ENCODE measurements around the gene PIP4K2C.

DNA sequence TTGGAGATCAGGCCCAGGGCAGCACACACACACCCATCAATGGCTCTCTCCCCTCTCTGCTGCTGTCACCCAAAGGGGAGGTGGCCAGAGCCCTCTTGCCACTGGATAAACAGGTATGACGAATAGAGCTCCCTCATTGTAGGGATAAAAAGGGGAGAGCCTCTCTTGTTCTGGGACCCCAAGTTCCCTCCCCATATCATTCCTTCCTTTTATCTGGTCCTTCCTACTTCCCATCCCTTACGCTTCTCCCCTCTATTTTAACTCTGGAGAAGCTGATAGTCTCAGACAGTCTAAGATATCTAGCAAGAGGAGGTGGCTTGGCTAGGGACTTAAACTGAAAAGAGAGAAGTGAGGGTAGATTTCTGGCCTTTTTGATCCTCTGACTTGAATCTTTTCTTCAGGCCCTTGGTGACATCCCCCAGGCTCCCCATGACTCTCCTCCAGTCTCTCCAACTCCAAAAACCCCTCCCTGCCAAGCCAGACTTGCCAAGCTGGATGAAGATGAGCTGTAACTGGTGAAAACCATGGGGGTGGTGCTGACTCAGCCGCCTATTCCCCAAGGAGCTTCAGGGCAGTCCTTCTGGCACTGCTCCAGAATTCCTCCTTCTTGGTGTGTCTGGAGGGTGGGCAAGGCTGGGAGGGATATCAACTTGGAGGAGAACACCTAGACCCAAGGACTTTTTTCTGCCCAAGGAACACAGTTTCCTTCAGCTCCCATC is 25.6 kb downstream of the PIP4K2C start:
- TF ChIP-seq, protein P1, sequence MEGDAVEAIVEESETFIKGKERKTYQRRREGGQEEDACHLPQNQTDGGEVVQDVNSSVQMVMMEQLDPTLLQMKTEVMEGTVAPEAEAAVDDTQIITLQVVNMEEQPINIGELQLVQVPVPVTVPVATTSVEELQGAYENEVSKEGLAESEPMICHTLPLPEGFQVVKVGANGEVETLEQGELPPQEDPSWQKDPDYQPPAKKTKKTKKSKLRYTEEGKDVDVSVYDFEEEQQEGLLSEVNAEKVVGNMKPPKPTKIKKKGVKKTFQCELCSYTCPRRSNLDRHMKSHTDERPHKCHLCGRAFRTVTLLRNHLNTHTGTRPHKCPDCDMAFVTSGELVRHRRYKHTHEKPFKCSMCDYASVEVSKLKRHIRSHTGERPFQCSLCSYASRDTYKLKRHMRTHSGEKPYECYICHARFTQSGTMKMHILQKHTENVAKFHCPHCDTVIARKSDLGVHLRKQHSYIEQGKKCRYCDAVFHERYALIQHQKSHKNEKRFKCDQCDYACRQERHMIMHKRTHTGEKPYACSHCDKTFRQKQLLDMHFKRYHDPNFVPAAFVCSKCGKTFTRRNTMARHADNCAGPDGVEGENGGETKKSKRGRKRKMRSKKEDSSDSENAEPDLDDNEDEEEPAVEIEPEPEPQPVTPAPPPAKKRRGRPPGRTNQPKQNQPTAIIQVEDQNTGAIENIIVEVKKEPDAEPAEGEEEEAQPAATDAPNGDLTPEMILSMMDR (IDR thresholded peaks at IDR 0.05), result no peak
- no peak for TF ChIP-seq POLR2A (IDR thresholded peaks at IDR 0.05)
